Hematopoietic multipotent progenitor cell treated with erythropoietin and hydrocortisone succinate and interleukin-3 and kit ligand, for 6 days (in vitro differentiated cells): Measurements from ENCODE around the gene SYP.

Experiments
- DNase-seq: peaks from one replicate; pipeline ENCODE4 v3.0.0-alpha.2; 2015

The SYP gene

GRCh38 chrX:49199906-49200771, at the start of gene SYP:
SYP (minus strand) TSS chrX:49200193; CDS start chrX:49200186, 7 bp downstream.
- DNase-seq, result peak; percentile 87

- DNase-seq, result no peak
These were observed 49.6 kb upstream of the SYP start for GRCh38 chrX:49249616-49250015.

GRCh38 chrX:49249071-49249470, 49.1 kb upstream of the SYP start:
- DNase-seq, result no peak

DNA sequence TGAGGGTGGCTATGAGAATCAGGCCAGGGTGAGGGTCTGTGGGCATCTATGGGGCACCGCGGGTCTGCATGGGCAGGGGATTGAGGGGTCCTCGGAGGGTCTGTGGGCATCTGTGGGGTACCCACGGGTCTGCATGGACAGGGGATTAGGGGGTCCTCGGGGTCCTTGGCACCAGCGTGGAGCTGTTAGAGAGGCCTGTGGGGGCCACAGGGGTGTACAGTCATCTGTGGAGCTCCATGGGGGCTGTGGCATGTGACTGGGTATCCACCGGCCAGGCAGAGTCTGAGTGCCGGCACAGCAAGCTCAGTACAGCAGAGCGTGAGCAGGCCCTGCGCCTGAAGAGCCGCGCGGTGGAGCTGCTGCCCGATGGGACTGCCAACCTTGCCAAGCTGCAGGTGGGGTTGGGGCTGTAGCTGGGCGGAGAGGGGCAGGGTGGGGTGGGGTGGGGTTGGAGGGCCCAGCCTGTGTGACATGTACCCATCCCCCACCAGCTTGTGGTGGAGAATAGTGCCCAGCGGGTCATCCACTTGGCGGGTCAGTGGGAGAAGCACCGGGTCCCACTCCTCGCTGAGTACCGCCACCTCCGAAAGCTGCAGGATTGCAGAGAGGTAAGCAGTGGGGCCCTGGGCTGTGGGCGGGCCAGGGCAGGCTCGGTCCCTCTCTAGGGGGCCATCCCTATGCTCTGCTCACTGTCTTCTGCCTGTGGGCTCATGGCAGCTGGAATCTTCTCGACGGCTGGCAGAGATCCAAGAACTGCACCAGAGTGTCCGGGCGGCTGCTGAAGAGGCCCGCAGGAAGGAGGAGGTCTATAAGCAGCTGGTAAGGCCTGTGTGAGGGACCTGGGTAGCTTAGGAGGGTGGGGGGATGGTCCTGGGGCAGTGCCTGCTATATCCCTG, 48.2 kb upstream of the SYP start:
- DNase-seq, result no peak

DNA sequence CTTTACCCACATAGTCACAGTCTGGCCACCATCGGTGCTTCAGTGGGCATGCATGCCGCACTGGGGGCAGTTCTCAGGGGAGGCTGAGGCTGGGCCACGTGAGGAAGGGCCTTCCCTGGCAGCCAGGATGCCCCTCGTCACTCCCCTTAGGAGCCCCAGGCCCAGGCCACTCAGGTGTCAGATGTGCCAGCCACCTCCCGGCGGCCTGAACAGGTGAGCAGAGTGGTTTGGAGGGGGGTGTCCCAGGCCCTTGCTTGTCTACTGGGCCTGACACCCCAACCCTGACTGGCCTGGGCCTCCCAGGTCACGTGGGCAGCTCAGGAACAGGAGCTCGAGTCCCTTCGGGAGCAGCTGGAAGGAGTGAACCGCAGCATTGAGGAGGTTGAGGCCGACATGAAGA, 47.4 kb upstream of the SYP start:
- no peak for DNase-seq

DNA sequence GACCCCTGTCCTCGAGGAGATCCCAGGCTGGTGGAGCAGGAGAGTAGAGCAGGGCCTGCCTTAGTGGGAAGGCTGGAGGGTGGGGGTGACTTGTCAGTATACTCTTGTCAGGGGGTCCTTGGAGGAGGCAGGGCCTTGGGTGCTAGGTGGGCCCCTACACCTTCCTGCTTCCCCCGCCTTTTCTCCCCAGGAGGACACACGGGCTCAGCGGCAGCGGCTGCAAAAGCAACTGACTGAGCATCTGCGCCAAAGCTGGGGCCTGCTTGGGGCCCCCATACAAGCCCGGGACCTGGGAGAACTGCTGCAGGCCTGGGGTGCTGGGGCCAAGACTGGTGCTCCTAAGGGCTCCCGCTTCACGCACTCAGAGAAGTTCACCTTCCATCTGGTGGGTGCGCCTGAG, 46.5 kb upstream of the SYP start:
- no peak for DNase-seq

- no peak for DNase-seq
These were observed 44.2 kb upstream of the SYP start for GRCh38 chrX:49244207-49244606.

- DNase-seq, result no peak
These were observed 43.2 kb upstream of the SYP start for GRCh38 chrX:49243166-49243565.

DNA sequence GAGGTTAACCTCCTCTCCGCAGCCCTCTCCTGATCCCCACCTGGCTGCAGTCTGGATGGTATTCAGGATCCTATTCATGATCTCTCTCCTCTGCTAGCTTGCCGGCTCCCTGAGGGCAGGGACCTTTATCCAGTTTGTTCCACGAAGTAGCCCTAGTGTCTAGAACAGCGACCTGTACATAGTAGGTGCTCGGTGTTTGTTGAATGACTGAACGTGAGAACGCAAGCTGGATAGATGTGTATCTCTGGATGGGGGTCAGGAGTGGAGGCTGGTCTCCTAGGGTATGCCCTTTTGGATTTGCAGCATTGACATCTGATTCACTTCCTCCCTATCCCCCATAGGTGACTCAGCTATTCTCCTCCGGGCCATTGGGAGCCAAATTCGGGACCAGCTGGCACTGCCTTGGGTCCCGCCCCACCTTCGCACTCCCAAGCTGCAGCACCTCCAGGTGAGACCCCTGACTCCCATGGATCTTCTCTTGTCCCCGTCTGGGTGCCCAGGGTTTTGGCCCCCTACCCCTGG, 42.6 kb upstream of the SYP start:
- no peak for DNase-seq

DNA sequence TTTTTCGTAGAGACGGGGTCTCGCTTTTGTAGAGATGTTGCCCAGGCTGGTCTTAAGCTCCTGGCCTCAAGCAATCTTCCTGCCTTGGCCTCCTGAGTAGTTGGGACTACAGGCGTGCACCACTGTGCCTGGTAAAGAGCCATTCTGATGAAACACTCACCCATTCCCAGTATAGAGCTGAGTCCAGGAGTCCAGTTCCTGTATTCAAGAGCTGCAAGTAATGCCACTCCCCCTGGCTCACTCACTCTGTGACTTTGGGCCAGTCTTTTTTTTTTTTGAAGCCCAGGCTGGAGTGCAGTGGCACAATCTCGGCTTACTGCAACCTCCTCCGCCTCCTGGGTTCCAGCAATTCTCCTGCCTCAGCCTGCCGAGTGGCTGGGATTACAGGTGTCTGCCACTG, 38.7 kb upstream of the SYP start:
- DNase-seq, result no peak

DNA sequence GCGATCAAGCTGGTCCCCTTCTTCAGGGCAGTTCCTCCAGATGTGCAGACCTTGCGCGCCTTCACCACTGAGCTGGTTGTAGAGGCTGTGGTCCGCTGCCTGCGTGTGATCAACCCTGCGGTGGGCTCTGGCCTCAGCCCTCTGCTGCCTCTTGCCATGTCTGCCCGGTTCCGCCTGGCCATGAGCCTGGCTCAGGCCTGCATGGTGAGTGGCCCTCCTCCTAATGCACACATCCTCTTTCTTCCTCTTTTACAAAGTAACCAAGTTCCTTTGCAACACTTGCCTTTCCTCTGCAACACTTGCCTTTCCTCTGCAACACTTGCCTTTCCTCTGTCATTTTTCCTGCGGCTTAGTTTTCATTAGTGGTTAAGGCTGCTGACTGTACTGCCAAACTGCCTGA, 37.1 kb upstream of the SYP start:
- DNase-seq, result peak; percentile 45

GRCh38 chrX:49233887-49234555, 34.0 kb upstream of the SYP start:
- no peak for DNase-seq

DNA sequence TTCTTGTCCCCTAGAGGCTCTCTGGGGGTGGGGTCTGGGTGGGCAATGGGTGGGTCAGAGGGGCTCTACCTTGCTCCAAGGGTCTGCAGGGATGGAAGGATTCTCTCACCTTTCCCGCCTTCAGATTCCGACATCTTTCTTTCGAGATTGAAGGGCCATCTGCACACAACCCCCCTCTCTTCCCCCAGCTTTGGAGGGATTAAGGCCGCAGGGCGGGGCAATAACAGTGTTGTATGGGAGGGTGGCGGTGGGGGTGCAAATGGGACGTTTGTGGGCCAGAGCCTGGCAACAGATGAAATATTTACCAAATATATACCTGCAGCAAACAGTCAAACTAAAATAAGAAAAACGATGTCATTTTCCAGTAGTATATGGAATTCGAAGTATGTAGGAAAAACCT, 33.2 kb upstream of the SYP start, which contains the start of gene CACNA1F:
Gene CACNA1F (minus strand): TSS at position 165 of the 400 bp plus-strand sequence. CDS start 31 bp downstream, at position 134.
- no peak for DNase-seq

DNA sequence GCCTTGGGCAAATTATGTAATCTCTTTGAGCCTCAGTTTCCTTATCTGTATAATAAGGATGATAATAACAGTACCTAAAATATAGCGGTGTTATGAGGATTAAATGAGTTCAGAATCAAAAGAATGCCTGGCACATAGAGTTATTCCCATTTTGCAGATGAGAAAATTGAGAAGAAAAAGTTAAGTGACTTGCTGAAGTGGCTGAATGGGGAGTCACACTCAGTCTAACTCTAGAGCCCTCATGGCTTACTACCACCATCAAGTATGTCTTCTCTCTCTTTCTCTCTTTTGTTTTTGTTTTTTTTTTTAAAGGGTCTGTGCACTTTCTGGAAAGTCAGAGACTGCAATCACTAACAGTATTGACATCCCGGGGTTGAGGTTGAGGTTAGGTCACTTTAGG, 32.5 kb upstream of the SYP start:
- DNase-seq, result no peak

GRCh38 chrX:49231333-49232000, 31.5 kb upstream of the SYP start:
- DNase-seq, result no peak

GRCh38 chrX:49230500-49231232, 30.7 kb upstream of the SYP start:
- DNase-seq, result peak; percentile 85

GRCh38 chrX:49228185-49228584, 28.2 kb upstream of the SYP start:
- no peak for DNase-seq

DNA sequence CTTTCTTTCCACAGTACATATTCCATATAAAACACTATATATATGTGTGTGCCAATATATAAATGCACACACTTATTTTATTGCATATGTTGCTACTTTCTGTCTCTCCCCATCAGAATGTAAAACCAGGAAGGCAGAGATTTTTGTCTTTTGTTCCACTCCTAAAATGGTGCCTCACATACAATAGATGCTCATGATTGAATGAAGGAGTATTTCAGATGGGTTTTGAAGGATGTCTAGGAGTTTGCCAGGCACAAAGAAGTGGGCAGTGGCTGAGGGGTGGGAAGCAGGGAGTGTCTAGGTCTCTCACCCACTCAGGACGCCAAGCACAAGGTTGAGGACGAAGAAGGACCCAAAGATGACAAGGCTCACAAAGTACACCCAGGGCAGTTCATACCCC, 27.7 kb upstream of the SYP start:
- DNase-seq, result no peak

DNA sequence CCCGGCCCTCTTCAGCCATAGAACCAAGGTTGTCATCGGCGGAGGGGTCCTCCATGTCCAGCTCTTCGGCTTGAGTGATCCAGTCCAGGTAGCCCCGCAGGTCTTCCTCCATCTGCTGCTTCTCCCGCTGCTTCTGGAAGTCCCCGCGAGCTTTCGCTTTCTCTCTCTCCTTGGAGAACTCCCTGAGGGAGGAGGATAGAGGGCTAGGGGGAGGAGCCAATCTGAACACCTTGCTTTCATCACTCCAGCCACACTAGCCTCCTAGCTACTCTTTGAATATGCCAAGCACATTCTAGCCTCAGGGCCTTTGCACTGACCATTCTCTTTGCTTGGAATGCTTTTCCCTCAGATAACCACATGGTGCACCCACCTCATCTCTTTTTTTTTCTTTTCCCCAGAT, 27.0 kb upstream of the SYP start:
- no peak for DNase-seq

GRCh38 chrX:49225858-49226257, 25.9 kb upstream of the SYP start:
- DNase-seq, result no peak

- no peak for DNase-seq
These were observed 21.9 kb upstream of the SYP start for GRCh38 chrX:49221868-49222267.

DNA sequence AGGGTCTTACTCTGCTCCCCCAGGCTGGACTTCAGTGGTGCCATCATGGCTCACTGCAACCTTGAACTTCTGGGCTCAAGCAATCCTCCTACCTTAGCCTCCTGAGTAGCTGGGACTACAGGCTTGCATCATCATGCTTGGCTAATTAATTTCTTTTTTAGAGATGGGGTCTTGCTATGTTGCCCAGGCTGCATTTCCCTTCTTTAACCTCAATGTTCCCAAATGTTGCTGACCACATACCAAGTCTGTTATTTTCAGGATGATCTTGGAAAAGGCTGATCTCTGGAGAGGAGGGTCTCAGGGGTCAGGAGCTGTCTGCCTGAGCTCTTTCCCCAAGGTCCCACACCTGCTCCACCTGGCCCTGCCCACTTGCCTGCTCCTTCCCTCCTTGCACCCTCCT, 20.1 kb upstream of the SYP start:
- DNase-seq, result no peak
